ENCODE measurements around the gene SPNS1. TPM values are rescaled to one million over a fixed set of nuclear protein-coding genes. Genes with fewer than 3 reads are reported as not detected.

SPNS1 gene
- total and polyA plus RNA-seq, 2 of the 8 experiments (the other 6 are each of a cell fraction or from before 2014, with no cell fraction given), result 48.8 to 66.9 TPM

DNA sequence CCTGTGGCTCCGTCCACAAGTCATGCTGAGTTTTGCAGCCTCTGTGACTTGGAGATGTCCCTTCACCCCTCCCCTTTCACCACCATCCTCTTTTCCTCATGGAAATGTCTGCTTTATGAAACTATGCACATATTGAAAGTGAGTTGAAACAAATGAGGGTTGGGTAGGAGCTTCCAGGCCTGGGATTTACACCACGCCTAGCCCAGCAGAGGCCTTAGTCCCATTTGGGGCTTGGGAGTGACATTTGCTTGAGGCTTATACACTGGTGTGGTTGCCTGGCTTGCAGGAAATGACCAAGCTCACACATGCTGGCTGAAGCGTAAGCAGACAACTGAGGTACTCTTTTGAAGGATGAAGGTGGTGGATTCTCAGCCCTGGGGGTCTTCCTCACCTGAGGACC lies 10.5 kb upstream of the SPNS1 start:
- Histone ChIP-seq H3K4me3 (ENCODE audit: extremely low read depth in 1 of 4, insufficient read depth in 2 of 4, low read depth in 3 of 4, low read length in 4 of 4) (no peak overlapping the region), H4K8ac (ENCODE audit: extremely low read depth, insufficient read depth, low read length) (no peak overlapping the region), H3K56ac (replicated peaks; ENCODE audit: insufficient read length, low read depth, low read length) (no peak overlapping the region), H2BK20ac (ENCODE audit: low read length) (no peak overlapping the region), H3K18ac (ENCODE audit: extremely low read depth, low read length) (no peak overlapping the region), H3K36me3 (ENCODE audit: control insufficient read depth in 2 of 4, insufficient read depth in 4 of 4, low read length in 3 of 4) (peaks cover 18 to 48% (median 41%) of the 10 kb centered on the region in 4 experiments), H2BK15ac (ENCODE audit: low read length) (no peak overlapping the region), H3K4me1 (replicated peaks in 1 of 4; ENCODE audit: control insufficient read depth in 3 of 4, insufficient read depth in 4 of 4, low read length in 3 of 4) (no peaks in the 10 kb centered on the region), H3K9me3 (ENCODE audit: insufficient read depth in 2 of 2, low read depth in 1 of 2, low read length in 1 of 2) (no peaks in the 10 kb centered on the region), H2BK12ac (ENCODE audit: low read depth, low read length) (no peak overlapping the region), H4K5ac (ENCODE audit: insufficient read length, low read depth, low read length) (no peak overlapping the region), H2BK5ac (ENCODE audit: low read depth, low read length) (no peak overlapping the region), H3K23me2 (ENCODE audit: low read depth, low read length) (no peaks in the 10 kb centered on the region), H3K9ac (replicated peaks in 1 of 4; ENCODE audit: extremely low read depth in 1 of 4, low read depth in 3 of 4, low read length in 3 of 4) (no peak overlapping the region), H4K20me1 (replicated peaks in 1 of 2; ENCODE audit: control insufficient read depth in 1 of 2, insufficient read depth in 2 of 2, low read length in 2 of 2) (peaks cover 0 to 7% of the 10 kb centered on the region in 2 experiments), H4K91ac (replicated peaks; ENCODE audit: insufficient read length, low read length) (no peak overlapping the region), H3K79me2 (ENCODE audit: control insufficient read depth in 1 of 2, insufficient read depth in 2 of 2, low read length in 2 of 2) (no peaks in the 10 kb centered on the region), H3K4me2 (ENCODE audit: insufficient read depth in 1 of 2, low read depth in 2 of 2, low read length in 2 of 2) (no peak overlapping the region), H3K27me3 (replicated peaks in 1 of 4; ENCODE audit: control insufficient read depth in 3 of 4, extremely low read depth in 1 of 4, insufficient read depth in 3 of 4, low read length in 3 of 4) (no peaks in the 10 kb centered on the region), H3K79me1 (ENCODE audit: low read depth, low read length) (no peaks in the 10 kb centered on the region; the same call in 1 of the 2 replicates), H3K14ac (ENCODE audit: insufficient read length) (no peak overlapping the region), H2BK120ac (replicated peaks; ENCODE audit: low read depth, low read length) (no peak overlapping the region), H2AK5ac (ENCODE audit: low read depth, low read length) (no peak overlapping the region), H3K23ac (ENCODE audit: insufficient read length) (no peak overlapping the region), H3K27ac (ENCODE audit: low read depth, low read length) (no peak overlapping the region), H3K4ac (replicated peaks; ENCODE audit: insufficient read length, low read depth, low read length) (no peak overlapping the region), H2AFZ (ENCODE audit: low read length) (no peak overlapping the region)
- FAIRE-seq (no peak), DNase-seq (ENCODE audit: low read depth in 1 of 2, low spot score in 2 of 2) (no peak)
- 94% methylated on average over 3 of the region's 3 CpGs; no CpG with 5 or more reads in 1 of the 2 experiments for WGBS, 2 experiments (ENCODE audit: extremely low coverage in 1 of 2, insufficient coverage in 1 of 2, insufficient read length in 1 of 2, insufficient replicate concordance in 2 of 2, low coverage in 1 of 2, low lambda C conversion rate in 2 of 2, missing lambda C conversion rate in 1 of 2)
- ChIA-PET POLR2A (ENCODE audit: partially characterized antibody) (interaction anchor here (1.3 to 3.0 kb wide), 2 partner anchors 9 to 15 kb away, joined by 3 to 19 read pairs; partner anchors contain the start of gene SPNS1), CTCF (ENCODE audit: partially characterized antibody) (no interaction called here)
- TF ChIP-seq BCL11A (IDR thresholded peaks at IDR 0.05; ENCODE audit: low read depth in 2 of 2, low read length in 2 of 2) (no peak), RBBP5 (IDR thresholded peaks at IDR 0.05; ENCODE audit: borderline replicate concordance, low read depth, low read length) (no peak), TAF1 (IDR thresholded peaks at IDR 0.05; ENCODE audit: low read depth, low read length) (no peak), CHD2 (IDR thresholded peaks at IDR 0.05; ENCODE audit: low read length) (no peak), EGR1 (IDR thresholded peaks at IDR 0.05; ENCODE audit: borderline replicate concordance, low read depth, low read length) (no peak), BRCA1 (IDR thresholded peaks at IDR 0.05; ENCODE audit: low read depth, low read length) (no peak), KDM5A (IDR thresholded peaks at IDR 0.05; ENCODE audit: low read length) (no peak), RXRA (IDR thresholded peaks at IDR 0.05; ENCODE audit: insufficient read depth, low read depth, low read length) (no peak), JUN (IDR thresholded peaks at IDR 0.05; ENCODE audit: low read depth, low read length) (no peak), SAP30 (IDR thresholded peaks at IDR 0.05; ENCODE audit: insufficient read depth, insufficient replicate concordance, low read length) (no peak), CEBPB (IDR thresholded peaks at IDR 0.05; ENCODE audit: low read depth, low read length) (no peak), SP2 (IDR thresholded peaks at IDR 0.05; ENCODE audit: low read length) (no peak)
- TF ChIP-seq, protein P1, sequence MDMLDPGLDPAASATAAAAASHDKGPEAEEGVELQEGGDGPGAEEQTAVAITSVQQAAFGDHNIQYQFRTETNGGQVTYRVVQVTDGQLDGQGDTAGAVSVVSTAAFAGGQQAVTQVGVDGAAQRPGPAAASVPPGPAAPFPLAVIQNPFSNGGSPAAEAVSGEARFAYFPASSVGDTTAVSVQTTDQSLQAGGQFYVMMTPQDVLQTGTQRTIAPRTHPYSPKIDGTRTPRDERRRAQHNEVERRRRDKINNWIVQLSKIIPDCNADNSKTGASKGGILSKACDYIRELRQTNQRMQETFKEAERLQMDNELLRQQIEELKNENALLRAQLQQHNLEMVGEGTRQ (IDR thresholded peaks at IDR 0.05; ENCODE audit: low read length), result no peak
- TF ChIP-seq, protein P2, sequence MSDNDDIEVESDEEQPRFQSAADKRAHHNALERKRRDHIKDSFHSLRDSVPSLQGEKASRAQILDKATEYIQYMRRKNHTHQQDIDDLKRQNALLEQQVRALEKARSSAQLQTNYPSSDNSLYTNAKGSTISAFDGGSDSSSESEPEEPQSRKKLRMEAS (IDR thresholded peaks at IDR 0.05), result no peak

Data from H1 (cell line).